ENCODE results near the gene BCL2. TPM values are rescaled to one million over a fixed set of nuclear protein-coding genes. Genes with fewer than 3 reads are reported as not detected.

BCL2 gene
- total RNA-seq, 2 donors from 2014 or later = 14.8 to 38.4 TPM

GRCh38 chr18:63131959-63132818 lies 187.4 kb downstream of the BCL2 start:
- TF ChIP-seq POLR2A (IDR thresholded peaks at IDR 0.05) (no peak), POLR2AphosphoS5 (IDR thresholded peaks at IDR 0.05) (no peak)
- TF ChIP-seq, protein P1, sequence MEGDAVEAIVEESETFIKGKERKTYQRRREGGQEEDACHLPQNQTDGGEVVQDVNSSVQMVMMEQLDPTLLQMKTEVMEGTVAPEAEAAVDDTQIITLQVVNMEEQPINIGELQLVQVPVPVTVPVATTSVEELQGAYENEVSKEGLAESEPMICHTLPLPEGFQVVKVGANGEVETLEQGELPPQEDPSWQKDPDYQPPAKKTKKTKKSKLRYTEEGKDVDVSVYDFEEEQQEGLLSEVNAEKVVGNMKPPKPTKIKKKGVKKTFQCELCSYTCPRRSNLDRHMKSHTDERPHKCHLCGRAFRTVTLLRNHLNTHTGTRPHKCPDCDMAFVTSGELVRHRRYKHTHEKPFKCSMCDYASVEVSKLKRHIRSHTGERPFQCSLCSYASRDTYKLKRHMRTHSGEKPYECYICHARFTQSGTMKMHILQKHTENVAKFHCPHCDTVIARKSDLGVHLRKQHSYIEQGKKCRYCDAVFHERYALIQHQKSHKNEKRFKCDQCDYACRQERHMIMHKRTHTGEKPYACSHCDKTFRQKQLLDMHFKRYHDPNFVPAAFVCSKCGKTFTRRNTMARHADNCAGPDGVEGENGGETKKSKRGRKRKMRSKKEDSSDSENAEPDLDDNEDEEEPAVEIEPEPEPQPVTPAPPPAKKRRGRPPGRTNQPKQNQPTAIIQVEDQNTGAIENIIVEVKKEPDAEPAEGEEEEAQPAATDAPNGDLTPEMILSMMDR (IDR thresholded peaks at IDR 0.05) = no peak
- H3K27me3 ChIP-seq (replicated peaks; ENCODE audit: insufficient read depth) = no peaks in the 10 kb centered on the region
- H3K27ac ChIP-seq = peak overlapping the region; percentile 11 to 50
- intact Hi-C loops (cut with DNase I) = loop anchor here (1.0 to 2.0 kb wide), 2 partner anchors 130 to 191 kb away; no protein-coding TSS in a partner anchor
- peak; percentile 39 for DNase-seq (ENCODE audit: low spot score)
- peaks cover 12% of the 10 kb centered on the region for H3K4me1 ChIP-seq (replicated peaks)
- 29% methylated on average over 13 of the region's 13 CpGs for WGBS
- no peaks in the 10 kb centered on the region for H3K36me3 ChIP-seq
- no peaks in the 10 kb centered on the region for H3K9me3 ChIP-seq
- no peak overlapping the region for H3K4me3 ChIP-seq

DNA sequence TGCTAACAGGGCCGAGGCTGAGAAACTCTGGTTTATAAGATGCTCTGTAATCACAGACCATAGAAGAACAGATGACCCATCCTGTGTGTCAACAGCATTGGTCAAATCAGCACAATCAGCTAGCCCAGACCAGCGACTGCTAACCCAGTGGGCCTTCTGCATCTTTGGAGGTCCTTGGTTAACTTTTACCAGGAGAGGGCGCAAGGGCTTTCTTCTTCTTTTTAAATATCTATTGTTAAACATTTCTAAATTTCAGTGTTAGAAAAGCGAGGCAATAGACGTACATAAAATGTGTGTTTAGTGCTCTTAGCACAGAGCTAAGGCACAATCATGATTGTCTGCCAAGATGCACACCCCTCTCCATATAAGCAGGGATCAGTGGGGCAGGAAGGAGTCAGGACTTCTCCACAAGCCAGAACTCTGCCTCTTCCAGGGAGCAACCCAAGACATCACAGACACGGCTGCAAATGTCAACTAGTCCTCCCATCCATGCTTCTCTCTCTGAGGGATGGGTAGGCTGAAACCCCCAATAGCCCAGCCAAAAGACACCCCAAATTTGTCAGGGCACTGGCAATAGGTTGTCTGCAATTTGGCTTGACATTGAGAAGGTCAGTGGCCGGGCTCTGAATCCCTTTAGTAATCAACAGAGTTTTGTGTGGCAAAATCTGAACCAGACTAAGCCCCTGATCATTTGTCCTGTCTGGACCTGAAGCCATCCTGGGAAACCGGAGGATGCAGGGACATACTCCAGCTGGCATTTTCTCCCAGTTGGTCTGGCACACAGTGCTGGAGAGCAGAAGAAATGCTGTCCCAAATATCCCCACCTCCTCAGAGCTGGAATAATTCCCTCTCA lies 188.2 kb downstream of the BCL2 start:
- Histone ChIP-seq H3K36me3 (no peaks in the 10 kb centered on the region), H3K27ac (peak overlapping the region in 1 of 2 donors; percentile 42), H3K4me3 (no peak overlapping the region), H3K9me3 (no peaks in the 10 kb centered on the region), H3K4me1 (replicated peaks) (peaks cover 12% of the 10 kb centered on the region), H3K27me3 (replicated peaks; ENCODE audit: insufficient read depth) (no peaks in the 10 kb centered on the region)
- peak; percentile 68 for DNase-seq (ENCODE audit: low spot score)
- intact Hi-C loops (cut with DNase I) = loop anchor here (1.0 to 2.0 kb wide), 2 partner anchors 131 to 191 kb away; no protein-coding TSS in a partner anchor
- TF ChIP-seq, protein P1 (IDR thresholded peaks at IDR 0.05) = peak; percentile 51 to 72 (median 68)
- TF ChIP-seq POLR2A (IDR thresholded peaks at IDR 0.05) = no peak
- WGBS = 20% methylated on average over 8 of the region's 8 CpGs

GRCh38 chr18:63130176-63130575 lies 189.4 kb downstream of the BCL2 start:
- H3K4me1 ChIP-seq (replicated peaks) = peaks cover 12% of the 10 kb centered on the region
- WGBS = 55% methylated on average over 2 of the region's 2 CpGs
- intact Hi-C loops (cut with DNase I) = loop anchor here (2.0 kb wide), 1 partner anchor 193 kb away; no protein-coding TSS in a partner anchor
- no peak for TF ChIP-seq POLR2A (IDR thresholded peaks at IDR 0.05)
- TF ChIP-seq, protein P1 (IDR thresholded peaks at IDR 0.05) = no peak
- no peak for TF ChIP-seq POLR2AphosphoS5 (IDR thresholded peaks at IDR 0.05)
- no peaks in the 10 kb centered on the region for H3K9me3 ChIP-seq
- H3K27me3 ChIP-seq (replicated peaks; ENCODE audit: insufficient read depth) = no peaks in the 10 kb centered on the region
- DNase-seq (ENCODE audit: low spot score) = no peak
- no peaks in the 10 kb centered on the region for H3K36me3 ChIP-seq
- no peak overlapping the region for H3K27ac ChIP-seq
- no peak overlapping the region for H3K4me3 ChIP-seq

DNA sequence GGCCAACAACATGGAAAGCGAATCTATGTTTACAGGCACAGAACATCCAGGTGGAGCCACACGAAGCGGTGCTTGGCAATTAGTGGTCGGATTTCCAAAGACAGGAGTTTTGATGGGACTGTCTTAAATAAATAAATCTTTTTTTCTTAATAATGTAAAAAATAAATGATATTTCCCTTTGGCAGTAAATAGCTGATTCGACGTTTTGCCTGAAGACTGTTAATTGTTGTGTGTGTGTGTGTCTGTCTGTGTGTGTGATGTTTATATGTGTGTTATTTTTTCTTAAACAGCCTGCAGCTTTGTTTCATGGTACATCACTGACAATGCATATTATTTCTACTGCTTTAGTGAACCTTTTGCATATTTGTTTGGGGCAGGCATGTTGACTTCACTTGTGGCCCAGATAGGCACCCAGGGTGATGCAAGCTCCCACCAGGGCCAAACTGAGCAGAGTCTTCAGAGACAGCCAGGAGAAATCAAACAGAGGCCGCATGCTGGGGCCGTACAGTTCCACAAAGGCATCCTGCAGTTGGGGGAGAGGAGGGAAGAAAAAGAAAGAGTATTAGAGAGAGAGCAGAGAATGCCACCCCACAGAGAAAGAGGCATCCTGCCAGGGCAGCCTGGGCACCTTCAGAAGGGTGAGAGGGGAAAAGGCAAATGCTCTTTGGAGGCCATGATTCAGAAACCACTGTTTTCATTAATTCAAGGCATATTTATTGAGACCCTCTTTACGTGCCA lies 191.2 kb downstream of the BCL2 start:
- Histone ChIP-seq H3K27me3 (replicated peaks; ENCODE audit: insufficient read depth) (no peaks in the 10 kb centered on the region), H3K4me1 (replicated peaks) (peaks cover 12% of the 10 kb centered on the region), H3K36me3 (no peaks in the 10 kb centered on the region), H3K4me3 (no peak overlapping the region), H3K9me3 (no peaks in the 10 kb centered on the region), H3K27ac (no peak overlapping the region)
- intact Hi-C loops (cut with DNase I) = loop anchor here (5.0 to 10.0 kb wide), 2 partner anchors 106 to 296 kb away; partner anchors contain the start of gene VPS4B
- no peak for TF ChIP-seq POLR2A (IDR thresholded peaks at IDR 0.05)
- 82% methylated on average over 9 of the region's 9 CpGs for WGBS
- no peak for DNase-seq (ENCODE audit: low spot score)

Measured in prostate gland (tissue), 2 donors.